H54 (cell line): ENCODE results near the gene FAF1.
"Not testable (repeated sequence)": the region's sequence is repeated elsewhere in the genome, so short reads cannot be mapped to it uniquely, and the experiment has no call there.

Experiments
- DNase-seq: peaks from one replicate; pipeline ENCODE4 v3.0.0; 2011; ENCODE audit warnings: low spot score, mixed read lengths; ENCODE audit not compliant: insufficient read length
- FAIRE-seq: peaks from 3 replicates; lab custom pipeline; 2011; peaks lifted over from hg19 to GRCh38; lab: Jason Lieb, UNC
- POLR2A ChIP-seq: IDR thresholded peaks from 2 replicates; pipeline ENCODE4 v1.6.1; 2011; ENCODE audit warnings: low read depth, mild to moderate bottlenecking, low read length

The FAF1 gene

DNA sequence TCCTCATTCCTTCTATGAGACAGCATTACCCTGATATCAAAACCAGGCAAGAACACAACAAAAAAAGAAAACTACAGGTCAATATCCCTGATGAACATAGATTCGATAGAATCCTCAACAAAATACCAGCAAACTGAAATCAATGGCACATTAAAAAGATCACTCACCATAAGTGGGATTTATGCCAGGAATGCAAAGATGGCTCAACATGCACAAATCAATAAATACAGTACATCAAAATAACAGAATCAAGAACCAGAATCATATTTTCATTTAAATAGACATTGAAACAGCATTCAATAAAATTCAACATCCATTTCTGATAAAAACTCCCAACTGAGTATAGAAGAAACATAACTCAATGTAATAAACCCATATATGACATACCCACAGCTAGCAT, 36.5 kb downstream of the FAF1 start:
- FAIRE-seq (peak; percentile 48), DNase-seq (no peak)
- no peak for TF ChIP-seq POLR2A

DNA sequence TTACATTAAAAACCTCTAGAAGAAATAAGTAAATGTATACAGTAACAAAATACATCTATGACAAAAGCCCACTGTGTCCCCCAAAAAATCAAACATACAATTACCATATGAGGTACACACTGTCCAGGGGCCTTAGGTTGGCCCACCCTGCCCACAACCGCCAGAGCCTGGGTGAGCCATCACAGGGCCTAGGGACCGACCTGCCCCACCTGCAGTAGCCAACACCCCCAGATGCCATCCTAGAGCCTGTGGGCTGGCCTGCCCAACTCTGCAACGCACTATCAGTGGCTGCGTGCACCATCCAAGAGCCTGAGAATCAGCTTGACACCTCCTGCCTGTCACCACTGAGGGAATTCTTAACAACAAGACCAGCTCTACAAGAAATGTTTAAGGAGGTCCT, 39.0 kb downstream of the FAF1 start:
- no peak for TF ChIP-seq POLR2A
- no peak for DNase-seq

DNA sequence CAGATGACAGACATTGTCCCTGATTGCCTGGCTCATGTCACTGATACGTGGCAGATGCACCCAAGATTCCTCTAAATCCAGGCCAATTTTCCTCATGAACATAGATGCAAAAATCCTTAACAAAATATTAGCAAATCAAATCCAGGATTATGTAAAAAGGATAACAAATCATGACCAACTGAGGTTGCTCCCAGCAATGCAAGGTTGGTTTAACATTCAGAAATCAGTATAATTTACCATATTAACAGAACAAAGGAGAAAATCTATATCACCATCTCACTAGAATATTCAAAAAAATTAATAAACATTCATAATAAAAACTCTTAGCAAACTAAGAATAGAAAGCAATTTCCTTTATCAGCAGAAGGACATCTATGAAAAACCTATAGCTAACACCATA, 39.7 kb downstream of the FAF1 start:
- no peak for TF ChIP-seq POLR2A
- FAIRE-seq (no peak), DNase-seq (no peak)

More for the DNA sequence above, 39.0 kb downstream of the FAF1 start:
- FAIRE-seq: no peak

DNA sequence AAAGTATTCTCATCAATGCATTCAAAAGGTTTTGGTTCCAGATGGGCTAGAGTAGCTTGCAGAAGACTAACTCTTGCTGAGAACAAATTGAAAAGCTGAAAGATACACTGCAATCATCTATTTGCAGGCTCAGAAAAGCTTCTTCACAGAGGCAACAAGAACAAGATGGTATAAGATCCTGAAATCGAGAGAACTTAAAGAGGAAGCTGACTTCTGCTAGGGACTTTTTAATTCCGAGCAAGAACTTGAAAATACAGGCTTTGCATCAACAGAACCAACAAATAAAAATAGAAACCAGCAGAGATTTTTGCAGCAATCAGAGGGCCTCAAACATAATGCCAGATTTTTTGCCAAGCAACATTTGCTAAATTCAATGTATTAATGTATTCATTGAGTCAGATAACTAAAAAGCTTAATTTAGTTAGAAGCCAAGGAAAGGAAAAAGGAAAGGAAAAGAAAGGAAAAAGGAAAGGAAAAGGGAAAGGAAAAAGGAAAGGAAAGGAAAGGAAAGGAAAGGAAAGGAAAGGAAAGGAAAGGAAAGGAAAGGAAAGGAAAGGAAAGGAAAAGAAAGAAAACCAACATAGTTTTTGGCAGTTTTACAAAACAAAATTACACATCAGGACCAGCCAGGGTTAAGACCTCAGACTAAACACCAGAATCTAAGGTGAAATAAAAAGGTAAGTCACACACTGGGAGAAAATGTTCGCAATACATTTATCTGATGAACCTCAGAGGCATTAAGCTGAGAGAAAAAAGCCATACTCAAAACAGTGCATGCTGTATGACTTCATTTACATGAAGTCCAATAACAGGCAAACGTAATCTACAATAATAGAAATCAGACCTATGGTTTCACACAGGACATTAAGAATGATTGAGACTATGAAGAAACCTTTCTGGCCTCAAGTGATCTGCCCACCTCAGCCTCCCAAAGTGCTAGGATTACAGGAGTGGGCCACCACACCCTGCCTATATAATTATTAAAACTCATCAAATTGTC, 42.6 kb downstream of the FAF1 start:
- no peak for TF ChIP-seq POLR2A
- FAIRE-seq (no peak), DNase-seq (no peak)

DNA sequence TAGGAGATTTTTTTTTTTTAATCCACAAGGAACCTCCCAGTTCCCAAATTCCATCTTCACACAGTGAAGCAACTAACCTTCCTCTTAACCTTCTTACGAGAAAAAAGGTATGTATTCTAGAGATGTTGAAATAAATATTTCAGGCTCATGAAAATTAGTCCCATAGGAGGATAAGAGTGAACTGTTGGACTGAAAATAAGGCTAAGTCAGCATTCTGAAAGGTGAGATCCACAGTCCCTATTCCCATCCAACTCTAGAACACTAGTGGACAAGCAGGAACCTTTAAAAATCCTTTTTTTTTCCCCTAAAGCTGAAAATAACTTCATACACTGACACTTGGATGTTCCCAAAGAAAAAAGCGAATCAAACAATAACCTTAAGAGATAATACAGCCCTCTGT, 44.4 kb downstream of the FAF1 start:
- FAIRE-seq: no peak
- DNase-seq: no peak
- no peak for TF ChIP-seq POLR2A

DNA sequence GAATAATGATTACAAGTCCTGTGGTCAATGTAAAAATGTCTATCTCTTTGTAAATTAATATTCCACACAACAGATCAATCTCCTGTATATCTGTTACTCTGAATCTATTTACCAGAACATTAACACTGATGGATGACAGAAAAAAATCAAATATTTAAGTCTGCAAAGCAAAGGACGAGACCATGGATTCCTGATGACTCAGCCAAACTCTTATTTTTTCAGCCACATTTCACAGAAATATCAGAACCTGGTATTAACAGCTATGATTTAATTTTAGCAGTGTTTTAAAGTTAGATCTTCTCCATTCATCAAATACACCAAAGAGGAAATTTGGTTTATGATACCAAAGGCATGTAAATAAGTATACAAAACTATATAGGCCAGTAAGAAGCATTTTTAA, 46.1 kb downstream of the FAF1 start:
- TF ChIP-seq POLR2A: no peak
- FAIRE-seq (no peak), DNase-seq (no peak)

DNA sequence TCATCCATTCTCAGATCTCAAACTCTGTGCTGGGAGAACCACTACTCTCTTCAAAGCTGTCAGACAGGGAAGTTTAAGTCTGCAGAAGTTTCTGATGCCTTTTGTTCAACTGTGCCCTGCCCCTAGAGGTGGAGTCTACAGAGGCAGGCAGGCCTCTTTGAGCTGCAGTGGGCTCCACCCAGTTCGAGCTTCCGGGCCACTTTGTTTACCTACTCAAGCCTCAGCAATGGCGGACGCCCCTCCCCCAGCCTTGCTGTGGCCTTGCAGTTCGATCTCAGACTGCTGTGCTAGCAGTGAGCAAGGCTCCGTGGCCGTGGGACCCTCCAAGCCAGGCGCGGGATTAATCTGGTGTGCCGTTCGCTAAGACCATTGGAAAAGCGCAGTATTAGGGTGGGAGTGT, 49.7 kb downstream of the FAF1 start:
- DNase-seq, FAIRE-seq: not testable (repeated sequence)

DNA sequence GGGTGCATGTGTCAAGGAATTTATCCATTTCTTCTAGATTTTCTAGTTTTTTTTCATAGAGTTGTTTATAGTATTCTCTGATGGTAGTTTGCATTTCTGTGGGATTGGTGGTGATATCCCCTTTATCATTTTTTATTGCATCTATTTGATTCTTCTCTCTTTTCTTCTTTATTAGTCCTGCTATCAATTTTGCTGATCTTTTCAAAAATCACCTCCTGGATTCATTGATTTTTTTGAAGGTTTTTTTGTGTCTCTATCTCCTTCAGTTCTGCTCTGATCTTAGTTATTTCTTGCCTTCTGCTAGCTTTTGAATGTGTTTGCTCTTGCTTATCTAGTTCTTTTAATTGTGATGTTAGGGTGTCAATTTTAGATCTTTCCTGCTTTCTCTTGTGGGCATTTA, 52.5 kb downstream of the FAF1 start:
- DNase-seq, FAIRE-seq: not testable (repeated sequence)

DNA sequence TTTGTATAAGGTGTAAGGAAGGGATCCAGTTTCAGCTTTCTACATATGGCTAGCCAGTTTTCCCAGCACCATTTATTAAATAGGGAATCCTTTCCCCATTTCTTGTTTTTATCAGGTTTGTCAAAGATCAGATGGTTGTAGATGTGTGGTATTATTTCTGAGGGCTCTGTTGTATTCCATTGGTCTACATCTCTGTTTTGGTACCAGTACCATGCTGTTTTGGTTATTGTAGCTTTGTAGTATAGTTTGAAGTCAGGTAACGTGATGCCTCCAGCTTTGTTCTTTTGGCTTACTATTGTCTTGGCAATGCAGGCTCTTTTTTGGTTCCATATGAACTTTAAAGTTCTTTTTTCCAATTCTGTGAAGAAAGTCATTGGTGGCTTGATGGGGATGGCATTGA, 54.0 kb downstream of the FAF1 start:
- FAIRE-seq, DNase-seq: not testable (repeated sequence)

DNA sequence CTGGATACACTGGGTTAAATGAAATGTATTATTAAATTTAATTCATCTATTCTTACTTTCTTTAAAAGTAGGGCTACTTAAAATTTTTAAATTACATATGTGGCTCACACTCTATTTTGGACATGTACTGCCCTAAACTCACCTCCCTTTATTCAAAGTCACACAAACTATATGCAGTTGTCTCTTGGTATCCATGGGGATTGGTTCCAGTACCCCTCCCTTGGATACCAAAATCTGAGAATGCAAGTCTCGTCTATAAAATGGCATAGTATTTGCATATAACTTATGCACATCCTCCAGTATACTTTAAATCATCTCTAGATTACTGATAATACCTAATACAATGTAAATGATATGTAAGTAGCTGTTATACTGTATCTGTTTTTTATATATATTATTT, 57.6 kb downstream of the FAF1 start:
- no peak for FAIRE-seq
- no peak for DNase-seq
- TF ChIP-seq POLR2A: no peak

DNA sequence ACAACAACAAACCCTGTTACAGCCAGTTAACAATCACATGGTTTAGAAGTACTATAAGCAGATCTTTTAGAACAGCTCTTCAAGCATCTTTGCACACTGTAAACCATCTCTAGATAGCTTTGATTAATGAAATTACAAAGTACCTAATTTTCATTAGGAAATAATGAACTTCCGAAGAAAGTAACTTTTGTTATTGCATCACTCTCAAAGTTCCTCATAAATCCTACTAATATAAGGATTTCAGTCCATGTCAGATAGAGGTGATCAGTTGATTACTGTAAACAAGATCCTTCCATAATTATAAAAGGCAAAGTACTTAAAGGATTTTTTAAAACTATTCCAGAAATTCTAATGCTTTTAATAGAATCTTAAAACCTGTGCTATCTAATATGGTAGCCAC, 58.2 kb downstream of the FAF1 start:
- FAIRE-seq: peak; percentile 36
- no peak for TF ChIP-seq POLR2A
- no peak for DNase-seq

DNA sequence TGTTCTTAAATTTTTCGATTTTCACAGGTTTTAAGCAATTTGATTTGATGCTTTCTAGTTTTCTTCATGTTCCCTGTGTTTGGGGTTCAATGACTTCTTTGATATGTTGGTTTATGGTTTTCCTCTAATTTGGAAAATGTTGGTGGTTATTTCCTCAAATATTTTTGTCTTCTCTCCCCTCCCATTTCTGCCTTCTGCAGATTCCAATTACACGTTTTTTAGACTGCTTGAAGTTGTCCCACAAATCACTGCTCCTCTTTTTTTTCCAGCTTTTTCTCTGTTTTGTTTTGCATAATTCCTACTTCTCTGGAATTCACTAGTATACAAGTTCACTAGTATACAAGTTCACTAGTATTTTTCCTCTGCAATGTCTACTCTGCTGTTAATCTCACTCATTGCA, 61.3 kb downstream of the FAF1 start:
- FAIRE-seq (no peak), DNase-seq (no peak)
- TF ChIP-seq POLR2A: no peak

DNA sequence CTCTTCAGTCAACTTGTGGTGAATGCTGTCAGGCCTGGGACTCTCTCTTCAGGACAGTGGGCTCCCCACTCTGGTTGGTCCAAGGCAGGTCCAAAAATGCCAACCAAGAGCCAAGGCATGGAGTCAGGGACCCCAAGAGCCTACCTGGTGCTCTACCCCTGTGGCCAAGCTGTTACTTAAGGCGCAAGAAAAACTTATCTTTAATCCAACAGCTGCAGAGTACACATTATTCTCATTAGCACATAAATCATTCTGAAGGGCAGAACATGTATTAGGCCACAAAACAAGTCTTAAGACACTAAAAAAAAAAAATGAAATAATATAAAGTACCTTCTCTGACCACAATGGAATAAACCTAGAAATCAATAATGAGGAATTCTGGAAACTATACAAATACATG, 65.7 kb downstream of the FAF1 start:
- FAIRE-seq: no peak
- no peak for DNase-seq
- TF ChIP-seq POLR2A: no peak

DNA sequence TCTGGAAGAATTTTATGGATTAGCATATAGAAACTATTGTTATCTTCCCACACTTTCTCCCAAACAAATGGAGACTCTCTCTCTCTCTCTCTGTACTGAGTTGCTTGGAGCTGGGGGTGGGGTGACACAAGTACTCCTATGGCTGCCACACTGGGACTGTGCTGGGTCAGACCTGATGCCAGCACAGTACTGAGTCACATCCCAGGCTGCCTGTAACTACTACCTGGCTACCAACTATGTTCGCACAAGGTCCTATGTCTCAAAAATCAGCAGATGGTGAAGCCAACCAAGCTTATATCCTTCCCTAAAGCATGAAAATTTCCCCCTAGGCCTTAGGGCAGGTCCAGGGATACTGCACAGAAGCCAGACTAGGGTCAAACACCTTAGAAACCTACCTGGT, 66.6 kb downstream of the FAF1 start:
- no peak for FAIRE-seq
- no peak for TF ChIP-seq POLR2A
- no peak for DNase-seq

DNA sequence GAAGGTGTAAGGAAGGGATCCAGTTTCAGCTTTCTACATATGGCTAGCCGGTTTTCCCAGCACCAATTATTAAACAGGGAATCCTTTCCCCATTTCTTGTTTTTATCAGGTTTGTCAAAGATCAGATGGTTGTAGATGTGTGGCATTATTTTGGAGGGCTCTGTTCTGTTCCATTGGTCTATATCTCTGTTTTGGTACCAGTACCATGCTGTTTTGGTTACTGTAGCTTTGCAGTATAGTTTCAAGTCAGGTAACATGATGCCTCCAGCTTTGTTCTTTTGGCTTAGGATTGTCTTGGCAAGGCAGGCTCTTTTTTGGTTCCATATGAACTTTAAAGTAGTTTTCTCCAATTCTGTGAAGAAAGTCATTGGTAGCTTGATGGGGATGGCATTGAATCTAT, 72.5 kb downstream of the FAF1 start:
- FAIRE-seq, DNase-seq: not testable (repeated sequence)
